ENCODE results near the gene NAT10.

NAT10 gene

GRCh38 chr11:34191578-34191977, 86.1 kb downstream of the NAT10 start:
- Mint-ChIP-seq H3K27me3 (peaks cover 2% of the 10 kb centered on the region), H3K4me3 (no peak overlapping the region), H3K36me3 (ENCODE audit: low read depth) (no peaks in the 10 kb centered on the region), H3K9me3 (no peaks in the 10 kb centered on the region), H3K27ac (no peak overlapping the region), H3K4me1 (ENCODE audit: low read depth) (peaks cover 4% of the 10 kb centered on the region)
- no peak for DNase-seq

DNA sequence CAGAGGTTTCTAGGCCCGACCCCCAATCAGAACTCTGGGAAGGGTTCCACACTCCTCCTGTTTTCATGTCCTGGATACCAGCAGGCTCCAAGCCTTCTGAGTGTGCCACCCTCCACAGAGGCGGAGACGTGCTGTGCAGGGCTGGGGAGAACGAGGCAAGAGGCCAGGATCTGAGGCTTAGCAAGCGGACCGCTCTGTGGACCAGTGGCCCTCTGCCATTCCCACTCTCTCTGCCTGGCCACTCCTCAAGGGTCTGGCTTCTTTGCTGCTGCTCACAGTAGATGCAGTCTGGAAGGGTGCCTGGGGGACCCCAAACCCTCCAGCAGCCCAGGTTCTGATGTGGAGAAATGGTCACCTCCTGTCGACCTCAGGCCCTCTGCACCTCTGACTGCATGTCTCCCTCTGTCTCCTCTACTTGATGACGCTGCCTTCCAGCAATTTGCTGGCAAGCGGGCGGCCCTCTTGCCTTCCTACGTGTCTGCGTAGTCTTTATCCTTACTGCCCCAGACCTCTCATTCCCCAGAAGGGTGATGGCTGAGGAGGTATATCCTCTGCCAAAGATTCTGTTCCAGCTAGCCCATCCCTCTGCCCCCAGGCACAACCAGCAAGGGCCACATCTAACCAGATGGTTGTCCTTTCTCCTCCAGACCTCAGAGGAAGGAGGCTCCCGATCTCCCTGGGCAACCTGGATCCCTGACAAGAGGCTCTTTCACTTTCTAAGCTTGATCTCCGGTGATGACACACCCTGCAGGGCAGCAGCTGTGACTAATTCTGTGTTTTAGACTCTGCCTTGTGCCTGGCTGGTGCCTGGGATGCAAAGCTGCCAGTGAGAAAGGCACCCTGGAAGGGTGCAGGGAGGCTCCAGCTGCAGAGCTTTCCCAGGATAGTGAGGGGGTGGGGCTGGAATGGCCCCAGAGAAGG, 87.3 kb downstream of the NAT10 start:
- no peaks in the 10 kb centered on the region for H3K9me3 Mint-ChIP-seq
- peaks cover 6% of the 10 kb centered on the region for H3K4me1 Mint-ChIP-seq (ENCODE audit: low read depth)
- no peak for DNase-seq
- H3K36me3 Mint-ChIP-seq (ENCODE audit: low read depth): peaks cover 5% of the 10 kb centered on the region
- H3K27me3 Mint-ChIP-seq: no peaks in the 10 kb centered on the region
- no peak overlapping the region for H3K27ac Mint-ChIP-seq
- H3K4me3 Mint-ChIP-seq: no peak overlapping the region

DNA sequence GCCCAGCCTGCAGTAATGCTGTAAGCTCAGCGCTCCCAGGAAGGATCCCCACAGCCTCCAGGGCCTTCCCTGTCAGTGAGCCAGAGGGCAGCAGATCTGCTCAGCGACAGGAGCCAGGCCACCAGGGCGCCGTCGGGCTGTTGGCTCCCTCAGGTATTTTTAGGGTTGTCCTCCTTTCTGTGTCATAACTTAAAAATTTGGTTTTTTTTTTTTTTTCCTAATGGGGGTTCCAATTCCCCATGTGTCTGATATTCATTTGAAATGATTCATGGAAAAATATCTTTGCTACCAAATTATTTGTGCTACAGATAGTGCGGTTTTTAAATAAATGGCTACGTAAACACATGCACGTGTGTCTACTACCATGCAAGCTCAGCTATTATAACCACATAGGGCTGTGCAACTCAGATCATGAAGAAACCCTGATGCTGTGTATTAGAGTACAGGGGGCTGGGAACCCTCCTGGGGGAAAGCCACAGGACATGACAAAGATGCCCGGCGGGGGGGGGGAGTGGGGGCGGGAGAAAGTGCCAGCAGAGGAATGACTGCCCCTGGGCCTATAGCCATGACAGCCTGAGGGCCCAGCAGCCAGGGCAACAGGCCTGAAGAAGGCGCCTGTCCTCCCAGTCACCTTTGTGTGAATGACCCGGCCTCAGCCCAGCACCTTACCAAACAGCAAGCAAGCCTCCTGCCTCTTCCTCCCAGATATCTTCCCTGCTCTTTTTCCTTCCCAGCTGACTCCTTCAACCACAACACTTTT, 89.3 kb downstream of the NAT10 start:
- Mint-ChIP-seq H3K4me1 (ENCODE audit: low read depth) (peaks cover 16% of the 10 kb centered on the region), H3K36me3 (ENCODE audit: low read depth) (peaks cover 5% of the 10 kb centered on the region), H3K27ac (no peak overlapping the region), H3K4me3 (no peak overlapping the region), H3K9me3 (no peaks in the 10 kb centered on the region), H3K27me3 (no peaks in the 10 kb centered on the region)
- no peak for DNase-seq

All from activated T-cell treated with anti-CD3 and anti-CD28 coated beads, Interleukin-2, amount 50 U/mL, for 24 hours (primary cell).